ENCODE data around the gene YAE1.
A peak's percentile ranks its signal among the peaks of the same experiment; 100 is the strongest.

YAE1 gene

DNA sequence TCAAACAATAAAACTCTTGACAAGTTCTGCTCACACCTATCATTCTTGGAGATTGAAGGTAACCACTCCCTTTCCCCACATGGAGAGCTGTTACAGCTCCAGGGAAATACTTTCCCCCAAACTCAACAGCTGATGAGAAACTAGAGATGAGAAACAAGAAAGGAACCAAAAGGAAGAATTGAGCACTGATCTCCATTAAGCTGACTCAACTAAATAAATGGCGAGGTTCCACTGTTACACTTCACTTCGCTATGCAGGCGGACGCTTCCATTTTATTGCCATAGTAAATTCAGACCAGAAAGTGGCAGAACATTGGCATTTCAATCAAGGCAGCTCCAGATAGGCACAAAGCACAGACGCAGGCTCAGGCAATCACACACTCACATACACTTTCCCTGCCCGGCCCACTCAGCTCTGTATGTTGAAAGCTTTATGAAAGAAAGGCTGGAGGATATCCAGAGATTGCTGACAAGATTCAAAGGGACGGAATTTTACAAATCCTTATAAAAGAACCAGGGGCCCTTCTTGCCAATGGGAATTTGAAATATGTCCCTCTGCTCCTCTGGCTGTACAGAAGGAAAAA, 11.5 kb upstream of the YAE1 start:
- DNase-seq (ENCODE audit: low read depth), result no peak

DNA sequence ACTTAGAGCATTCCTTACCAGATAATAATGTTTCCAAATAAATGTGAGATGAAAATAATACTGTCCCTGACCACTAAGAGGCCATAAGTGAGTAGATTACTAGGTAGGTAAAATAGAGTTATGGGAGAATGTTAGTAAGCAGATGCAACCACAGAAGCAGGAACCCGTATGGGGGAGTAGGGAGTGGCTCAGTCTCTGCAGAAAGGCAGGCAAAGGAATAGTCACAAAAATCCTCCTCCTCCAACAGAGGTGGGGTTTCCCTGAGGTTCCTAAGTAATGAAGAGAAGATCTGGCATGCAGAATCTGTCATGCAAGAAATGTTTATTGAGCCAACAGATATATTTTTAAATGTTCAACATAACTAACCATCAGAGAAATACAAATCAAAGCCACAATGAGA, 9.0 kb upstream of the YAE1 start:
- no peak for DNase-seq (ENCODE audit: low read depth)

DNA sequence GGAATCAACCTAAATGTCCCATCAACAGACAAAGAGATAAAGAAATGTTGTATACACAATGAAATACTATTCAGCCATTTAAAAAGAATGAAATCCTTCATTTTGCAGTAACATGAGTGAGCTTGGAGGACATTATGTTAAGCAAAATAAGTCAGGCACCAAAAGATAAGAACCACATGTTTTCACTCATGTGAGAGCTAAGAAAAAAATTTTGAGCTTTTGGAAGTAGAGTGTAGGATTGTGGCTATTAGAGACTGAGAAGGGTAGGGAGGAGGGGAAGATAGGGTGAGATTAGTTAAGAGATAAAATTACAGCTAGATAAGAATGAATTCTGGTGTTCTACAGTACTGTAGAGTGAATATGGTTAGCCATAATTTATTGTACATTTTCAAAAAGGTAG, 8.3 kb upstream of the YAE1 start:
- no peak for DNase-seq (ENCODE audit: low read depth)

DNA sequence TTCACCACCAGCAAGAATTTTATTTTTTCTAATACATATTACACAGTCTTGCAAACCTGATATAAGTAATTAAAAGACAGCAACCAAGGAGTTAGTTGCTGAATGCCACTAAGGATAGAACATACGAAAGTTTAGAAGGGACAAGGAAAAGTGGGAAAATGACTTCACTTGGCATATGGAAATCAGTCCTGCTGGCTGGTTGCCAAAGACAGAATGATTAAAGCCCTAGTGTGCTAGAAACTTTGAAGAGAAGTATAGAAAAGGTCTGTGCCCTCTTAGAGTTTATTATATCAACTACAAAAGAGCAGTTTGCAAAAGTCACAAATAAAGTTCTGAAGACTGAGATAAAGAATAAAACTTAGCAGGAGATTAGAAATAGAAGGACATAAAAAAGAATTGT, 5.8 kb upstream of the YAE1 start:
- no peak for DNase-seq (ENCODE audit: low read depth)

DNA sequence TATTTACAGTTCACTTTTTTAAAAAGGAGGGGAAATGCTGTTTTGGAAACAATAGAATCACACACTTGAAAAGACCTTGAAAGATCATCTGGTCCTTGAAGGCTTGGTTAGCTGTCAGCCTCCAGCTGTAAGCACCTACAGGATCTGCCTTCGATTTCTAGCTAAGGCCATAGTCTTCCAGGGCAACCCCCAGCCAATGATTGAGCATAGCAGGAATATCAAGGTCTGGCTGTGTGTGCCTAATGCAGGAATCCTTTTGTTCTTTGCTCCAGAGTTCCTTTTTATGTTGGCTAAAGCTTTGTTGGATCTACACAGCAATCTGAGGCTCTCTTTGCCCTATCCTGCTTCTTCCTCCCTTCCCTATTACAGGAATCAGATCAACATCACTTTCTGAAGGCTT, 5.2 kb upstream of the YAE1 start:
- no peak for DNase-seq (ENCODE audit: low read depth)

DNA sequence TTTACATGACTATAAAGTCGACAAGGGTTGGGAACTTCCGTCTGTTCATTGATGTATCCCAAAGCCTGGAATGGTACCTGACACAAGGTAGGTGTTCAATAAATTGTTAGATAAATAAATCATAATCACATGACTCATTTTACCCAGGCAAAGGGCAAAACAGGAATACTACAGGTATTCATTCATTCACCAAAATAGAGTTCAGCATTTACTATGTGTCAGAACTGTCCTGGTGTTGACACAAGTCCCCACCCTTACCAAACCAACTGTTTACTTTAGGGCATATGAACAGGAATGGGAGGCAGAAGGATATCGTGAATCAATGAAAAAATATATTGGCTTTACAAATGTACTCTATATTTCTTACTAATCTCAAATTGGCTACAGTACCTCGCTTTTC, 666 bp upstream of the YAE1 start:
- DNase-seq (ENCODE audit: low read depth), result no peak

DNA sequence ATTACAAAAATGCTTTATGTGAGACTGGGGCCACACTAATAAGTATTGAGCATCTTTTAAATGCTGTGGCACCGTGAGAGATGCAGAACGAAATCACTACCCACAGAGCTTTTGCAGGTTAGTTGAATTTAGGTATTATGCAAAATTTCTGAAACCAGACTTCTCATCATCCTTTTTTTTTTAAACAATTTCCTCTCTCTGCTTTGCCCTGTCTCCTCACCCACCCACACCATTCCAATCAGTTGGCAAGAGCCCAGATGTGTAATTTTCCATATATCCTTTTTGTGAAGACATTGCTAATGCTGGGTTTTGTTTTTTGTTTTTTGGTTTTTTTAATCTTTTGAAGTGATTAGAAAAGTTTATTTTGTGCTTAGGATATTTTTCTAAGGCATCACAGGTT, 1.1 kb downstream of the YAE1 start:
- DNase-seq (ENCODE audit: low read depth), result no peak

DNA sequence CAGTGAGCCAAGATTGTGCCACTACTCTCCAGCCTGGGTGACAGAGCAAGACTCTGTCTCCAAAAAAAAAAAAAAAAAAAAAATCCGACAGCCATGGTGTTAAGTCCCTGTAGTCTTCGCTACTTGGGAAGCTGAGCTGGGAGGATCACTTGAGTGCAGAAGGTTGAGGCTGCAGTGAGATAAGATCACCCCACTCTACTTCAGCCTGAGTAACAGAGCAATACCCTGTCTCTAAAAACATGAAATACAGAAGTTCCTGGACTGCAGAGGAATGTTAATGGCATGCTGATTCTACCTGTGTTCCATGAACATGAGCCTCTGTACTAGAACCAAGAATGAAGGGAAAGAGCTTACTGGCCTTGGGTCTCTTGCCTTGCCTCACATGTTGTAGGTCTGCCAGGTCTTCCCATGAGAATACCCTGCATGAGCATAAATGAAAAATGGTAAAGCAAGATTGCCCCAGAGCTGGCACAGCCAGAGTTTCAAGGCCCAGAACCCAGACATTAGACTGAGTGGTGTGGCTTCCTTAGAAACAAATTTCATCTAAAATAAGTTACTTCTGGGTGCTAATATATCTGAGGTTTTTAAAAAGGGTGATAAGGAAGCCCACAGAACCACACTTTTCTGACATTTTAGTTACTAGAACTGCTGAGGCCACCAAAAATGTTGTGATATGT, 8.6 kb downstream of the YAE1 start:
- no peak for DNase-seq (ENCODE audit: low read depth)

DNA sequence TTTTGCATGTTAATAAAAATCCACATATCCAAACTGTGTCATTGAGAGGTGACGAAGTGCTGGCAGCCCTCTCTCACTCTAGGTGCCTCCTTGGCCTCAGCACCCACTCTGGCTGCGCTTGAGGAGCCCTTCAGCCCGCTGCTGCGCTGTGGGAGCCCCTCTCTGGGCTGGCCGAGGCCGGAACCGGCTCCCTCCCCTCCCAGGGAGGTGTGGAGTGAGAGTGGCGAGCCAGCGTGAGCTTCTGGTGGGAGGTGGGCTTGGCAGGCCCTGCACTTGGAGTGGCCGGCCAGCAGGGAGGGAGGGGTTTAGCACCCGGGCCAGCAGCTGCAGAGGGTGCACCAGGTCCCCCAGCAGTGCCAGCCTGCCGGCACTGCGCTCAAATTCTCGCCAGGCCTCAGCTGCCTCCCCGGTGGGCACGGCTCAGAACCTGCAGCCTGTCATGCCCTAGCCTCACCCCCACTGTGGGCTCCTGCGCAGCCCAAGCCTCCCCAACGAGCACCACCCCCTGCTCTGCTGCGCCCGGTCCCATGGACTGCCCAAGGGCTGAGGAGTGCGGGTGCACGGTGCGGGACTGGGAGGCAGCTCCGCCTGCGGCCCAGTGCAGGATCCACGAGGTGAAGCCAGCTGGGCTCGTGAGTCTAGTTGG, 11.1 kb downstream of the YAE1 start:
- no peak for DNase-seq (ENCODE audit: low read depth)

DNA sequence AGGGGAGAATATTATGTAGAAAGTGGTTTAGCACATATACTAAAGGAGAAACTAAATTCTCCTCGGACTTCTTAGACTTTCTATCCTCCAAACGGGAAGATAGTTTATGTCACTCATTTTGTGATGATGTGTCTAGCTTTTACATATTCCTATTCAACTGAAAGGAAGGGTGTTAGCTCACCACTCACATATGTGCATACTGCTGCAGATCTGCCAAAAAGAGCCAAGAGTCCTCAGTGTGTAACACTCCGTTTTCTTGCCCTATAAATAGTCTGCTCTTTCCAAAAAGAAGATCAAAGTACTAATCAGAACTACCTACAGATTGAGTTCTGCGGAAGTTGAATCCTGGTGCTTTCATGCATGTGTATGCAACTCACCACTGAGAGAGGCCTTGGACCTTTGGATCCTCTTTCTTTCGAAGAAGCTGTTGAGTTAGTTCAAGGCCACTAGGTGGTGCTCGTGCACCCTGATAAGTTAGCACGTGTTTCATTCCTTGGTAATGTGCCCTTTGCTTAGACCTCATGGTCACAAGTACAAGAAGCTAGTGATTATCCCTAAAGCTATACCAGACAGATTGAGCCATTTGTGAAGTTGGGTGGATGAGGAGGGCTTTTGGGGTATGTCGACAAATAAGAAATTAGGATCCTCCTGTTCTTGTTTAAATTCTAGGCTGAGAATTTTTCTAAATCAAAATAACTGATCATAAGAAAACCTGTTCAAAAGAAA, 14.1 kb downstream of the YAE1 start:
- DNase-seq (ENCODE audit: low read depth), result peak; percentile 69

DNA sequence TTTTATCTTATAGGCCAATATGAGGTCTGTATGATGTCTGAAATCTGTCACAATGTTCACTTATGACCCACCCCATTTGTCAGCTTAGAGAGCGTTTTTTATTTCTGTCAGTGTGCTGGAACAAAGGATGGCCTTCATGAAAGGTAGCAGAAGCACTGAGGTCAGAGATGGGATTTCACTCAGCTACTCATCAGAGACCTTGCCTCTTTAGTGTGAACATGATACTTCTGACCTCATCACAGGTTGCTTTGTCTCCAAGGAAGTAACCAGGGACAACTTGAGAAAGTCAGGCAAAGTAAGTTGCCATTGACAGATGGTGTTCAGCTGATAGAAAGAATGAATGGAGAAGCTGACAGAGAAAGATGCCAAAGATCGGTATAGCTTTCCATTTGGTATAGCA, 16.3 kb downstream of the YAE1 start:
- DNase-seq (ENCODE audit: low read depth), result no peak

DNA sequence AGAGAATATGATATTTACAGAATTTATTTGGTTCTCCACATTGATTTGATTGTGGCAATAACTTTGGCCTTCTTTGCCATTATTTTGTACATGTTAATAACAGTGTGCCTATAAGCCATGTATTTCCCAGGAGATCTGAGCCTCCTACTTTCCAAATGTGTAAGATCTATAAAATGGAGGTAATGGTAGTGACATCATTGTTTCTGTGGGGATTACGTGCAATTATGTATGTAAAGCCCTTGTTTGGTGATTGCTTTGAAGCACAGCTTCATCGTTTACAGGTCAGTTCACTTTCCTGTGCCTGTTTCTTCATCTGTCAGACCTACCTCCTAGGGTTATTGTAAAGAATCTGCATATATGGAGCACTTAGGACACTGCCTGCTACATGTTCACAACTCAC, 17.3 kb downstream of the YAE1 start:
- DNase-seq (ENCODE audit: low read depth), result no peak

DNA sequence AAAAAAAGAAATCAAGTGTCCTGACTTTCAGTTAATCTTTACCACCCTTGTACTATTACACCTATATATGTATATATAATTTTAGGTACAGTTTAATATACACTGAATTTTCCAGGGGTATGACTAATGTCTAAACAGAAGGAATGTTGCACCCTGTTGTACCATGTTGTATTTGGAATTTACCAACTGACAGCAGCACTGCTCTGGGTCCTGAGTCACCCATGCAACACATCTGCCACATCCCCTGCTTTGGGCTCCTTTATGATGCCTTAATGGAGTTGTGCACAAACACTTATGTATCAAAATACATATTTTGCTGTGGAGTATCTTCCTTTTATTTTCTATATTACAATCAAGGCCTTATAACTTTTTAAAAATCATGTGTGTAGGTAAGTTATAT, 21.2 kb downstream of the YAE1 start:
- DNase-seq (ENCODE audit: low read depth), result no peak

DNA sequence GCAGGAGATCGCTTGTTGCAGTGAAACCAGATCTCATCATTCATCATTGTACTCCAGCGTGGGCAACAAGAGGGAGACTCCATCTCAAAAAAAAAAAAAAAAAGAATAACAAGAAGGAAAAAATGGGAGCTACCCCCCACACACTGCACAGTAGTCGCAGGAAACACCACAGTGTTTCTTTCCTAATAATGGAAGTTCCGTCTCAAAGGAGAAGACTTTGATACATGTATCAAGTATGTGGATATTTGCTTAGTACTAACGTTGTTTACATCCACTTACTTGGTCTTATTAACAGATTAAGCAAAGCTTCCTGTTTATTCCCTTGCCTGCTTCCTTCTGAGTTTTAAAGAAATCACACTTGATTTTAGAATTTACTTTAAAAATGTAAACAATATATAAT, 22.2 kb downstream of the YAE1 start:
- no peak for DNase-seq (ENCODE audit: low read depth)

DNA sequence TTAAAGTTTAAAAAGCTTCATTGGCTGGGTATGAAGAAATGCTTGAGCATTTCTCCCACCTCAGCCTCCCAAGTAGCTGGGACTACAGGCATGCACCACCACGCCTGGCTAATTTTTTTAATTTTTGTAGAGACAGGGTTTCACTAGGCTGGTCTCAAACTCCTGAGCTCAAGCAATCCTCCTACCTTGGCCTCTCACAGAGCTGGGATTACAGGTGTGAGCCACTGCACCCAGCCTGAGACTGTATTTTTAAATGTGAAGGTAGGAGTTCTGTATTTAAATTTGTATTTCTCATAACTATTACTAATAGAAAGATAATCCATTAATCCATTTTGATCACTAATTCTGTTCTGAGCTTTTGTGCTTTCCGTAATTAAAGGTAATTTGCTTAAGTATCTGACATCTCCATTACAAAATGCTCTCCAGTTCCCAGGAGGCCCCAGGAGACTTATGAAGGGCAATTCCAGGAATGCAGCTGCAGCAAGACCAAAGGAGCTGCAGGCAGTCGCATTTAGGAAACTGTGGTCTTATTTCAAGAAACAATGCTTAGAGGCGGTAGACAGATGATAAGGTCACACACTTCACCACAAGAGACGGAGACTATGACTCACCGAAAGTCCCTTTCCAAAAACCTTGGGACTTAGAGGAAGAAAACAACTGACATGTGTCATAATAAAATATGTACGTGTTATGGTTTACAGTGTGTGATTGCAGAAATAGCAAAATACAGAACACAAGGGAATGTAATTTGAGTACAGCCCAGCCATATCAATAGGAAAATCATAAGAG, 23.3 kb downstream of the YAE1 start:
- peak; percentile 49 for DNase-seq (ENCODE audit: low read depth)

DNA sequence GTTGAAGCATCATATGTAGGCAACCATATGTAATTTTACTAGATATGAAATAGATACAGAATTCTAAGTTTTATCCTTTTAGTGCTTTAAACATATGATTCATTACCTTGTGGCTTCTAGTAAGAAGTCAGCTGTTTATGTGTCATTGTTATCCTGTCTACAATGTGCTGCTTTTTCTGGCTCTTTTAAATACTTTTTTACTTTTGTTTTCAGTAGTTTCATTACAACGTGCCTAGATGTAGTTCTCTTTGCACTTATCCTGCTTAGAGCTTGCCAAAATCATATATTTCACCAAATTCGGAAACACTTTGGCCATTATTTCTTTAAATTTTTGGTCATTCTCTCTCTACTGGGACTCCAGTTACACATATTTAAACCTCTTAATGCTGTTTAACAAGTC, 26.4 kb downstream of the YAE1 start:
- no peak for DNase-seq (ENCODE audit: low read depth)

DNA sequence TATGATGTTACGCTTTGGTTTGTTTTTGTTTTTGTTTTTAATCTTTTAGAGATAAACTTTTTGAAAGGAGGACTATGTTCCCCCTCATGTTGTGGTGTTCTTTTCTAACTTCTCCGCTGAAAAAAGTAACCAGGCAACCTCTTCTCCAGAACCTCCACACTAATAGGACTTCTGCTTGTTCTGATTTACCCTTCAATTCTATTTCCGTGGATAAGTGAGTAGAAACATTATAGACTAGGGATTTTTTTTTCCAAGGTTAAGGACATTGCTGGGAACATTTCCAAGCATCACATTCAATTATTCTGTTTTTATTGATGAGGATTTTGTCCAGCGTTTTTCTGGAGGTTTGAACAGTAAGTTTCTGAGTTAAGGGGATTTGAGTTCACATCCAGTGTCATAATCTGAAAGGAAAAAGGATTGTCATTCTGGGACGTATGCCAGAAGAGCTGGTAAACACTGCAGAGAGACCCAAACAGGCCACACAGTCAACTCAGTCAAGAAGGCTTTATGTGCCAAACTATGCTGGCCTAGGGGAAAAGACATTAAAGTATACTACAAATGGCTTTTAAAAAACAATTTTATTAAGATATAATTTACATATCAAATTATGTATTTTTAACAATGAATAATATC, 28.9 kb downstream of the YAE1 start:
- DNase-seq (ENCODE audit: low read depth), result no peak

DNA sequence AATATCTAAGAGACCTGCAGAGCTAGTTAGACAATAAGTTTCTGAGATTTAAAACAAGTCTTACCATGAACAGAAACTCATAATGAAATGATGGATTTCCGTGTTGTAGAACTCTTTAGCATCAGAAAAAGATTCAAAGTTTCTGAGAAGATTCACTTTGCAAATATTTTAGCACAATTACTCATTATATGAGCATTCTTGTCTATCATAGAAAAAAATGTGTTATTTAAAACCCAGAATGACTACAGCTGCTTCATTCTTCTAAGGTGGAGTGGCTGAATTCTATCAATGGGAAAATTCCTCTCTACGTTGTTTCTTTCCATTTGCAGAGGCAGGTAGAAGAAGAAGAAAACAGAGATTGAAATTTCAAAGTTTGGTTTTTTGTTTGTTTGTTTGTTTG, 36.1 kb downstream of the YAE1 start:
- no peak for DNase-seq (ENCODE audit: low read depth)

DNA sequence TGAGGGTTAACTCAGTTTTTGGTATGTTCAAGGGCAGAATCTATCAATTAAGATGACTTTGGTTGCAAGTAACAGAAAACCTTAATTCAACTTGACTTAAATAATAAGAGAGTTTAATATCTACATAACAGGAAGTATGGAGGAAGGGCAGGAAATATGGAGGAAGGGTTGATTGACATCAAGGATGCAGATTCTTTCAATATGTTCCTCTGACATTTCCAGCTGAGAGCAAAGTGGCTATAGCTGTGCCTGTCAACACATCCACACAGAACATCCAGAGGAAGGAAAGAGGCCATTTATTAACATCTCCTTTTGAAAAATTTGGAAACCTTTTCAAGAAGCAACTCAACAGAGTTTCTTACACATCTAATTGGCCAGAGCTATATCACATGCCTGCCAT, 37.7 kb downstream of the YAE1 start:
- no peak for DNase-seq (ENCODE audit: low read depth)

DNA sequence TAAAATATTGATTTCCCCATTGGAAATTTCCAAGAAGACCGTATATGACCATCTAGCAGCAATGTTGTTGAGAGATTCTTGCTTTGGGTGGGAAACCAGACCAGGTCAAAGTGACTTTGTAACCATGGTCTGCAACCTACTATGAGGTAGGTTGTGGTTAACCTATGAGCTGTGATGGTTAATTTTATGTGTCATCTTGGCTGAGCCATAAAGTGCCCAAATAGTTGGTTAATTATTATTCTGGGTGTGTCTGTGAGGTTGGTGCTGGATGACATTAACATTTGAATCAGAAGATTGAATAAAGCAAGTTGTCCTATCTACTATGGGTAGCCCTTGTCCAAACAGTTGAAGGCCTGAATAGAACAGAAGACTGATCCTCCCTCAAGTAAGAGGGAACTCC, 38.9 kb downstream of the YAE1 start:
- DNase-seq (ENCODE audit: low read depth), result no peak

DNA sequence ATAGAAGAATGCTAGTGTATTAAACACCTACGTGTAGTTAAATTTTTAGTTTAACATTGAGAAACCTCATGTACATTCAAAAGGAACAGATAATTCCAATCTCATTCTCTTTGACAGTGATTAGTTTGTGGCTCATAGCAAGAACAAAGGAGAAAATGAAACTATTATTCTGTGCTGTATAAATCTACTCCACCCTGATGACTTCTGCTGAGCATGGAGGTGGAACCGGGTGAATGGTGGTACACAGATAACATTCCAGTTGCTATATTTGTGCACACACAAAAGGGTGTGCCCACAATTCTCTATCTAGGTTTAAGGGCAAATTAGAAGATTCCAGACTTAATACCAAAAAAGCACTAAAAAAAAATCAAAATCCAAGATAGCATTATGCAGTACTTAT, 40.1 kb downstream of the YAE1 start:
- no peak for DNase-seq (ENCODE audit: low read depth)

DNA sequence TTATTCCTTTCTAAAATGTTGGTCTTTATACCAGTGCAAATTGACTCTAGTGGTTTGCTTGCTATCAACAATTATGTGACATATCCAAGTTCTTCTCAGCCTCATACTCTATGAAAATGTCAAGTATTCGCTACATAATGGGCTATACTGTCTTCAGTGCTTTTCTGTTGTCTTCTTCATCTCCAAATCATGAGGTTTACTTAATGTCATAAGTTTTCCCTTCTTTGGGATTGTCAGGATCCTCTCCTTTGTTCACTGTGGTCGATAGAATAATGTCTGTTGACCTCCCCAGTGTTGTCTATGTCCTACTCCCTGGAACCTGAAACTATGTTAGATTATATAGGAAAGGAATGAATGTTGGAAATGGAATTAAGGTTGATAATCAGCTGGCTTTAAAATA, 40.7 kb downstream of the YAE1 start:
- DNase-seq (ENCODE audit: low read depth), result no peak
